ENCODE data around the gene EFR3B. TPM values are rescaled to one million over a fixed set of nuclear protein-coding genes. Genes with fewer than 3 reads are reported as not detected.

The EFR3B gene
- polyA plus RNA-seq, 1 of the 3 experiments (the other 2 are of a cell fraction), result 1.5 TPM

DNA sequence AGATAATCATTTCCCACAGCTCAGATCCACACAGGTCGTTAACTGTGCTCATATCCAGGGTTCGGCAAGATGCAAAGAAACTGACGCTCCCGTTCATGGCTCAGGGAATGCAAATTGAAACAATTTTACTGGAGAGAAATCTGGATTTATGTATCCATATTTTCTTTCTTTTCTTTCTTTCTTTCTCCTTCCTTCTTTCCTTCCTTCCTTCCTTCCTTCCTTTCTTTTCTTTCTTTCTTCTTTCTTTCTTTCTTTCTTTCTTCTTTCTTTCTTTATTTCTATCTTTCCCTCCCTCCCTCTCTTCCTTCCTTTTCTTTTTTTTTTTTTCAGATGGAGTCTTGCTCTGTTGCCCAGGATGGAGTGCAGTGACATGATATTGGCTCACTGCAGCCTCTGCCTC lies 146.5 kb downstream of the EFR3B start (continued):
- TF ChIP-seq, protein P1, sequence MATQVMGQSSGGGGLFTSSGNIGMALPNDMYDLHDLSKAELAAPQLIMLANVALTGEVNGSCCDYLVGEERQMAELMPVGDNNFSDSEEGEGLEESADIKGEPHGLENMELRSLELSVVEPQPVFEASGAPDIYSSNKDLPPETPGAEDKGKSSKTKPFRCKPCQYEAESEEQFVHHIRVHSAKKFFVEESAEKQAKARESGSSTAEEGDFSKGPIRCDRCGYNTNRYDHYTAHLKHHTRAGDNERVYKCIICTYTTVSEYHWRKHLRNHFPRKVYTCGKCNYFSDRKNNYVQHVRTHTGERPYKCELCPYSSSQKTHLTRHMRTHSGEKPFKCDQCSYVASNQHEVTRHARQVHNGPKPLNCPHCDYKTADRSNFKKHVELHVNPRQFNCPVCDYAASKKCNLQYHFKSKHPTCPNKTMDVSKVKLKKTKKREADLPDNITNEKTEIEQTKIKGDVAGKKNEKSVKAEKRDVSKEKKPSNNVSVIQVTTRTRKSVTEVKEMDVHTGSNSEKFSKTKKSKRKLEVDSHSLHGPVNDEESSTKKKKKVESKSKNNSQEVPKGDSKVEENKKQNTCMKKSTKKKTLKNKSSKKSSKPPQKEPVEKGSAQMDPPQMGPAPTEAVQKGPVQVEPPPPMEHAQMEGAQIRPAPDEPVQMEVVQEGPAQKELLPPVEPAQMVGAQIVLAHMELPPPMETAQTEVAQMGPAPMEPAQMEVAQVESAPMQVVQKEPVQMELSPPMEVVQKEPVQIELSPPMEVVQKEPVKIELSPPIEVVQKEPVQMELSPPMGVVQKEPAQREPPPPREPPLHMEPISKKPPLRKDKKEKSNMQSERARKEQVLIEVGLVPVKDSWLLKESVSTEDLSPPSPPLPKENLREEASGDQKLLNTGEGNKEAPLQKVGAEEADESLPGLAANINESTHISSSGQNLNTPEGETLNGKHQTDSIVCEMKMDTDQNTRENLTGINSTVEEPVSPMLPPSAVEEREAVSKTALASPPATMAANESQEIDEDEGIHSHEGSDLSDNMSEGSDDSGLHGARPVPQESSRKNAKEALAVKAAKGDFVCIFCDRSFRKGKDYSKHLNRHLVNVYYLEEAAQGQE (IDR thresholded peaks at IDR 0.05; ENCODE audit: low read depth, low read length), result no peak
- TF ChIP-seq, protein P2, sequence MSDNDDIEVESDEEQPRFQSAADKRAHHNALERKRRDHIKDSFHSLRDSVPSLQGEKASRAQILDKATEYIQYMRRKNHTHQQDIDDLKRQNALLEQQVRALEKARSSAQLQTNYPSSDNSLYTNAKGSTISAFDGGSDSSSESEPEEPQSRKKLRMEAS (IDR thresholded peaks at IDR 0.05; ENCODE audit: low read depth), result no peak
- TF ChIP-seq FOSL2 (IDR thresholded peaks at IDR 0.05; ENCODE audit: borderline replicate concordance, low read depth) (no peak), GABPA (IDR thresholded peaks at IDR 0.05; ENCODE audit: low read depth) (no peak), EP300 (IDR thresholded peaks at IDR 0.05; ENCODE audit: borderline replicate concordance in 1 of 2, low read depth in 1 of 2, low read length in 1 of 2) (no peak), EZH2phosphoT487 (IDR thresholded peaks at IDR 0.05; ENCODE audit: borderline replicate concordance, low read depth) (no peak), RFX5 (IDR thresholded peaks at IDR 0.05; ENCODE audit: low read length) (no peak), NRF1 (IDR thresholded peaks at IDR 0.05; ENCODE audit: low read depth, low read length) (no peak), MEF2A (IDR thresholded peaks at IDR 0.05; ENCODE audit: borderline replicate concordance, low read depth) (no peak), NFIC (IDR thresholded peaks at IDR 0.05; ENCODE audit: borderline replicate concordance) (no peak), YY1 (IDR thresholded peaks at IDR 0.05; ENCODE audit: low read depth) (no peak)
- TF ChIP-seq, protein P3, sequence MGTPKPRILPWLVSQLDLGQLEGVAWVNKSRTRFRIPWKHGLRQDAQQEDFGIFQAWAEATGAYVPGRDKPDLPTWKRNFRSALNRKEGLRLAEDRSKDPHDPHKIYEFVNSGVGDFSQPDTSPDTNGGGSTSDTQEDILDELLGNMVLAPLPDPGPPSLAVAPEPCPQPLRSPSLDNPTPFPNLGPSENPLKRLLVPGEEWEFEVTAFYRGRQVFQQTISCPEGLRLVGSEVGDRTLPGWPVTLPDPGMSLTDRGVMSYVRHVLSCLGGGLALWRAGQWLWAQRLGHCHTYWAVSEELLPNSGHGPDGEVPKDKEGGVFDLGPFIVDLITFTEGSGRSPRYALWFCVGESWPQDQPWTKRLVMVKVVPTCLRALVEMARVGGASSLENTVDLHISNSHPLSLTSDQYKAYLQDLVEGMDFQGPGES (IDR thresholded peaks at IDR 0.05; ENCODE audit: low read depth, low read length), result no peak

DNA sequence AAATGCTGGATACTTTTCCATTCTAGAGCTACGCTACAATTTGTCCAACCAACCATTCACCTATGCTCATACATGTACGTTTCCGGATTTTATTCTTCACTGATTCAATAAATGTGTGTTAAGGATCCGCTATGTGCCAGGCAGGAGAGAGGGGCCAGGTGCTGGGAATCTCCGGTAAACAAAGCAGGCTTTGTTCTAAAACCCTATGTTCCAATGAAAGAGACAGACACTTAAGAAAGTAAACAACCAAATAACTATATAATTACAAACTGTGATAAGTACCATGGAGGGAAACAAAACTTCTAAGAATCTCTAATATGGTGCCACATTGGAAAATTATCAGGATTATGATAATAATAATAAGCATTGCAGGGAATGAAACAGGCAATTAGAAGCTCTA lies 148.7 kb downstream of the EFR3B start:
- ChIA-PET POLR2A (no interaction called here), CTCF (interaction anchor here (0.9 to 1.7 kb wide), 7 partner anchors 10 to 780 kb away, joined by 3 to 7 read pairs (median 3); no protein-coding TSS in a partner anchor)
- Histone ChIP-seq H3K36me3 (replicated peaks in 1 of 2; ENCODE audit: control insufficient read depth in 1 of 2, insufficient read depth in 2 of 2, low read length in 1 of 2) (no peaks in the 10 kb centered on the region), H4K20me1 (ENCODE audit: insufficient read depth) (no peaks in the 10 kb centered on the region), H3F3A (replicated peaks; ENCODE audit: insufficient read depth) (no peaks in the 10 kb centered on the region), H3K9me3 (no peaks in the 10 kb centered on the region), H3K27ac (ENCODE audit: low read depth in 2 of 2, low read length in 1 of 2) (no peak overlapping the region), H3K4me3 (ENCODE audit: low read depth in 2 of 2, low read length in 1 of 2) (no peak overlapping the region), H3K9me2 (no peaks in the 10 kb centered on the region), H2AFZ (ENCODE audit: low read depth) (no peak overlapping the region), H3K9ac (no peak overlapping the region), H3K79me2 (ENCODE audit: insufficient read depth) (no peaks in the 10 kb centered on the region), H3K4me2 (no peak overlapping the region), H3K27me3 (ENCODE audit: insufficient read depth) (no peaks in the 10 kb centered on the region), H3K4me1 (ENCODE audit: control insufficient read depth in 1 of 2, insufficient read depth in 2 of 2, low read depth in 1 of 2, low read length in 1 of 2) (no peaks in the 10 kb centered on the region)
- no peak for DNase-seq
- WGBS (ENCODE audit: low lambda C conversion rate), result 89% methylated on average over 5 of the region's 5 CpGs
- TF ChIP-seq FOXM1 (IDR thresholded peaks at IDR 0.05; ENCODE audit: low read depth) (no peak), SIN3A (IDR thresholded peaks at IDR 0.05; ENCODE audit: borderline replicate concordance, low read depth, low read length) (no peak), EZH2phosphoT487 (IDR thresholded peaks at IDR 0.05; ENCODE audit: borderline replicate concordance, low read depth) (no peak), EP300 (IDR thresholded peaks at IDR 0.05; ENCODE audit: borderline replicate concordance in 1 of 2, low read depth in 1 of 2, low read length in 1 of 2) (no peak), FOSL2 (IDR thresholded peaks at IDR 0.05; ENCODE audit: borderline replicate concordance, low read depth) (no peak), RXRA (IDR thresholded peaks at IDR 0.05; ENCODE audit: borderline replicate concordance, low read depth) (no peak), ELF1 (IDR thresholded peaks at IDR 0.05) (no peak), RFX5 (IDR thresholded peaks at IDR 0.05; ENCODE audit: low read length) (no peak), RCOR1 (IDR thresholded peaks at IDR 0.05; ENCODE audit: low read length) (no peak), POLR2AphosphoS5 (IDR thresholded peaks at IDR 0.05; ENCODE audit: low read depth, low read length) (no peak), MXI1 (IDR thresholded peaks at IDR 0.05; ENCODE audit: low read depth, low read length) (no peak), TCF12 (IDR thresholded peaks at IDR 0.05) (no peak), GABPA (IDR thresholded peaks at IDR 0.05; ENCODE audit: low read depth) (no peak), CHD2 (IDR thresholded peaks at IDR 0.05; ENCODE audit: low read length, partially characterized antibody) (no peak)
- TF ChIP-seq, protein P4, sequence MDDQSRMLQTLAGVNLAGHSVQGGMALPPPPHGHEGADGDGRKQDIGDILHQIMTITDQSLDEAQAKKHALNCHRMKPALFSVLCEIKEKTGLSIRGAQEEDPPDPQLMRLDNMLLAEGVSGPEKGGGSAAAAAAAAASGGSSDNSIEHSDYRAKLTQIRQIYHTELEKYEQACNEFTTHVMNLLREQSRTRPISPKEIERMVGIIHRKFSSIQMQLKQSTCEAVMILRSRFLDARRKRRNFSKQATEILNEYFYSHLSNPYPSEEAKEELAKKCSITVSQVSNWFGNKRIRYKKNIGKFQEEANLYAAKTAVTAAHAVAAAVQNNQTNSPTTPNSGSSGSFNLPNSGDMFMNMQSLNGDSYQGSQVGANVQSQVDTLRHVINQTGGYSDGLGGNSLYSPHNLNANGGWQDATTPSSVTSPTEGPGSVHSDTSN (IDR thresholded peaks at IDR 0.05), result no peak
- TF ChIP-seq, protein P5, sequence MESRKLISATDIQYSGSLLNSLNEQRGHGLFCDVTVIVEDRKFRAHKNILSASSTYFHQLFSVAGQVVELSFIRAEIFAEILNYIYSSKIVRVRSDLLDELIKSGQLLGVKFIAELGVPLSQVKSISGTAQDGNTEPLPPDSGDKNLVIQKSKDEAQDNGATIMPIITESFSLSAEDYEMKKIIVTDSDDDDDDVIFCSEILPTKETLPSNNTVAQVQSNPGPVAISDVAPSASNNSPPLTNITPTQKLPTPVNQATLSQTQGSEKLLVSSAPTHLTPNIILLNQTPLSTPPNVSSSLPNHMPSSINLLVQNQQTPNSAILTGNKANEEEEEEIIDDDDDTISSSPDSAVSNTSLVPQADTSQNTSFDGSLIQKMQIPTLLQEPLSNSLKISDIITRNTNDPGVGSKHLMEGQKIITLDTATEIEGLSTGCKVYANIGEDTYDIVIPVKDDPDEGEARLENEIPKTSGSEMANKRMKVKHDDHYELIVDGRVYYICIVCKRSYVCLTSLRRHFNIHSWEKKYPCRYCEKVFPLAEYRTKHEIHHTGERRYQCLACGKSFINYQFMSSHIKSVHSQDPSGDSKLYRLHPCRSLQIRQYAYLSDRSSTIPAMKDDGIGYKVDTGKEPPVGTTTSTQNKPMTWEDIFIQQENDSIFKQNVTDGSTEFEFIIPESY (IDR thresholded peaks at IDR 0.05; ENCODE audit: borderline replicate concordance, low read depth), result no peak
- TF ChIP-seq, protein P6, sequence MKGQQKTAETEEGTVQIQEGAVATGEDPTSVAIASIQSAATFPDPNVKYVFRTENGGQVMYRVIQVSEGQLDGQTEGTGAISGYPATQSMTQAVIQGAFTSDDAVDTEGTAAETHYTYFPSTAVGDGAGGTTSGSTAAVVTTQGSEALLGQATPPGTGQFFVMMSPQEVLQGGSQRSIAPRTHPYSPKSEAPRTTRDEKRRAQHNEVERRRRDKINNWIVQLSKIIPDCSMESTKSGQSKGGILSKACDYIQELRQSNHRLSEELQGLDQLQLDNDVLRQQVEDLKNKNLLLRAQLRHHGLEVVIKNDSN (IDR thresholded peaks at IDR 0.05; ENCODE audit: borderline replicate concordance, low read depth), result no peak

Measured in SK-N-SH (cell line).